Type B pancreatic cell (in vitro differentiated cells): ENCODE data around the gene PARL. TPM values are rescaled to one million over a fixed set of nuclear protein-coding genes. Genes with fewer than 3 reads are reported as not detected.
"Not testable (repeated sequence)": the region's sequence is repeated elsewhere in the genome, so short reads cannot be mapped to it uniquely, and the experiment has no call there.

Experiments
- DNase-seq: peaks from one replicate; pipeline ENCODE4 v3.0.0; 2021; ENCODE audit warnings: mixed read lengths; ENCODE audit not compliant: unreplicated experiment; ENCODE audit errors: extremely low spot score
- H3K27ac Mint-ChIP-seq: 2 replicates; pipeline ENCODE4 v1.8.0; 2021; ENCODE audit warnings: mild to moderate bottlenecking, mixed read lengths
- H3K27me3 Mint-ChIP-seq: 2 replicates; pipeline ENCODE4 v1.8.0; 2021; ENCODE audit warnings: mixed read lengths
- H3K36me3 Mint-ChIP-seq: 2 replicates; pipeline ENCODE4 v1.8.0; 2021; ENCODE audit warnings: mixed read lengths
- H3K4me1 Mint-ChIP-seq: one replicate; pipeline ENCODE4 v1.8.0; 2021; ENCODE audit warnings: mixed read lengths; ENCODE audit not compliant: unreplicated experiment
- H3K4me3 Mint-ChIP-seq: 2 replicates; pipeline ENCODE4 v1.8.0; 2021; ENCODE audit warnings: mild to moderate bottlenecking, mixed read lengths
- H3K9me3 Mint-ChIP-seq: 2 replicates; pipeline ENCODE4 v1.8.0; 2021; ENCODE audit warnings: mixed read lengths
- microRNA-seq: library from miRNA; unstranded; fragments of <30 nt; microRNA quantifications from one replicate; pipeline ENCODE4, GENCODE V29; 2020
- total RNA-seq: library from RNA; stranded (reverse); gene quantifications from 2 replicates; pipeline ENCODE4 v1.2.1, GENCODE V29; 2021; ENCODE audit warnings: low replicate concordance
- TF ChIP-seq, protein P1 (sequence below): fragments of 200-600 bp; sonication (generic); conservative IDR thresholded peaks from 2 replicates; pipeline ENCODE4 v1.5.0; 2021; ENCODE audit warnings: antibody characterized with exemption, mild to moderate bottlenecking

The PARL gene
- total RNA-seq, 1 donor from 2014 or later = 53.1 TPM

DNA sequence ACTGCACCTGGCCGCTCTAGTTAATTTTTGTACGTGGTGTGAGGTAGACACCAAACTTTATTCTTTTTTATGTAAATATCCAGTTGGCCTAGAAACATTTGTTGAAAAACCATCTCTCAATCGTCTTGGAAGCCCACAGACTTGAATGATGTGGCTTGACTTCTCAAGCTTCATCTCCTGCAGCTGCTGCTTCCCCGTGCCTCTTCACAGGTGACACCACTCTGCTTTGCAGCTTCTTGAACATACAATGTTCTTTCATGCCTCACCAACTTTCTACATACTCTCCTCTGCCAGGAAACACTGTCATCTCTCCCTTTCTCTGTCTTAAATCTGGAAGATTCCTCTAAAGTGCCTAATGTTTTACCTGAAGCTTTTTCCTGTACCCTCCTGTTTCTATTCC, 94.9 kb downstream of the PARL start:
- H3K27me3 Mint-ChIP-seq = no peaks in the 10 kb centered on the region
- peaks cover 46% of the 10 kb centered on the region for H3K36me3 Mint-ChIP-seq
- H3K4me1 Mint-ChIP-seq = no peaks in the 10 kb centered on the region
- H3K27ac Mint-ChIP-seq = no peak overlapping the region
- TF ChIP-seq, protein P1, sequence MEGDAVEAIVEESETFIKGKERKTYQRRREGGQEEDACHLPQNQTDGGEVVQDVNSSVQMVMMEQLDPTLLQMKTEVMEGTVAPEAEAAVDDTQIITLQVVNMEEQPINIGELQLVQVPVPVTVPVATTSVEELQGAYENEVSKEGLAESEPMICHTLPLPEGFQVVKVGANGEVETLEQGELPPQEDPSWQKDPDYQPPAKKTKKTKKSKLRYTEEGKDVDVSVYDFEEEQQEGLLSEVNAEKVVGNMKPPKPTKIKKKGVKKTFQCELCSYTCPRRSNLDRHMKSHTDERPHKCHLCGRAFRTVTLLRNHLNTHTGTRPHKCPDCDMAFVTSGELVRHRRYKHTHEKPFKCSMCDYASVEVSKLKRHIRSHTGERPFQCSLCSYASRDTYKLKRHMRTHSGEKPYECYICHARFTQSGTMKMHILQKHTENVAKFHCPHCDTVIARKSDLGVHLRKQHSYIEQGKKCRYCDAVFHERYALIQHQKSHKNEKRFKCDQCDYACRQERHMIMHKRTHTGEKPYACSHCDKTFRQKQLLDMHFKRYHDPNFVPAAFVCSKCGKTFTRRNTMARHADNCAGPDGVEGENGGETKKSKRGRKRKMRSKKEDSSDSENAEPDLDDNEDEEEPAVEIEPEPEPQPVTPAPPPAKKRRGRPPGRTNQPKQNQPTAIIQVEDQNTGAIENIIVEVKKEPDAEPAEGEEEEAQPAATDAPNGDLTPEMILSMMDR = no peak
- H3K4me3 Mint-ChIP-seq = no peak overlapping the region
- H3K9me3 Mint-ChIP-seq = no peaks in the 10 kb centered on the region
- DNase-seq = no peak

DNA sequence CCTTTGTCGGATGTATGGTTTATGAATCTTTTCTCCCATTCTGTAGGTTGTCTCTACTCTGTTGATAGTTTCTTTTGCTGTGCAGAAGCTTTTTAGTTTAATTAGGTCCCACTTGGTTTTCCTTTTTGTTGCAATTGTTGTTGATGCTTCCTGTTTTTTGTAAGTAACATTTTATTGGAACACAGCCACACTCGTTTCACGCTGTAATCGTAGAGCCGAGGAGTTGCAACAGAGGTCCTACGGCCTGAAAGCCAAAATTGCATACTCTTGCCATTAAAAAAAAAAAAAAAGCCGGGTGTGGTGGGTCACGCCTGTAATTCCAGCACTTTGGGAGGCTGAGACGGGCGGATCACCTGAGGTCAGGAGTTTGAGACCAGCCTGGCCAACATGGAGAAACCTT, 100.2 kb downstream of the PARL start:
- H3K4me3 Mint-ChIP-seq, H3K27me3 Mint-ChIP-seq, H3K27ac Mint-ChIP-seq, DNase-seq, H3K4me1 Mint-ChIP-seq, H3K9me3 Mint-ChIP-seq: not testable (repeated sequence)
- peaks cover 56% of the 10 kb centered on the region for H3K36me3 Mint-ChIP-seq

DNA sequence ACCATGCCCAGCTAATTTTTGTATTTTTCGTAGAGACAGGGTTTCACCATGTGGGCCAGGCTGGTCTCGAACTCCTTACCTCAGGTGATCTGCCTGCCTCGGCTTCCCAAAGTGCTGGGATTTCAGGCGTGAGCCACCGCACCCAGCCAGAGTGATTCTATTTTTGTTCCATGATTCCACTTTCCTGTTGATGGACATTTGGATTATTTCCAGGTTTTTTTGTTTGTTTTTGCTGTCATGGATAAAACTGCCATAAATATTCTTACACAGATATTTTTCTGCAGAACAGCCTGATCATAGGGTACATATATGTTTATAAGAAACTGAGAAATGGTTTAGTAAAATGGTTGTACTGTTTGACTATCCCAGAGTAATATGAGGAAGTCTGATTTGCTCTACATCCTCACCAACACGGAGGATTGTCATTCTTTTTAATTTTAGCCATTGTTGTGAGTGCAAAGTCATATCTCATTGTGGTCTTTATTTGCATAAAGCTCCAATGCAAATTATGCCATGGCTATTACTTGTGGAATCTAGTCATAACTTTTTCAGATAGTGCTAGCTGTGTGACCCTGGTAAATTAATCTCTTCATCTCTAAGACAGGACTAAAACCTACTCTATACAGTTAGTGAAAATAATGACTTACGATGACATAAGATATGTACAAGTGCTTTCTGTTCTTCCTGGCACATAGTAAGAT, 102.0 kb downstream of the PARL start:
- Mint-ChIP-seq H3K36me3 (peaks cover 53% of the 10 kb centered on the region), H3K9me3 (no peaks in the 10 kb centered on the region), H3K4me3 (no peak overlapping the region), H3K27ac (no peak overlapping the region), H3K27me3 (no peaks in the 10 kb centered on the region), H3K4me1 (no peaks in the 10 kb centered on the region)
- TF ChIP-seq, protein P1 = no peak
- no peak for DNase-seq

DNA sequence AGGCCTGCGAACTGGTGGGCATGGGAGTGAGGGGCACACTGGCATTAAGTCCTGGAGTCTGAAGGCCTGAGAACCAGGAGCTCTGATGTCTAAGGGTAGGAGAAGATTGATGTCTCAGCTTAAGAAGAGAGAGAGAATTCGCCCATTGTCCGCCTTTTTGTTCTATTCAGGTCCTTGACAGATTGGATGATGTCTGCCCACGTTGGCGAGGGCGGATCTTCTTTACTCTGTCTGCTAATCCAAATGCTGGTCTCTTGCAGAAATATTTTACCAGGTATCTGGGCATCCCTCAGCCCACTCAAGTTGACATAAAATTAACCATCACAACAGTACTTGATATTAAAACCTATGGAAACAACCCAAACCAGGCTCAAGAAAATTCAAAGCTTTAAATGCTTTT, 103.4 kb downstream of the PARL start:
- no peak for DNase-seq
- no peaks in the 10 kb centered on the region for H3K4me1 Mint-ChIP-seq
- H3K4me3 Mint-ChIP-seq = no peak overlapping the region
- TF ChIP-seq, protein P1 = no peak
- H3K27me3 Mint-ChIP-seq = no peaks in the 10 kb centered on the region
- peaks cover 48% of the 10 kb centered on the region for H3K36me3 Mint-ChIP-seq
- H3K9me3 Mint-ChIP-seq = no peaks in the 10 kb centered on the region
- no peak overlapping the region for H3K27ac Mint-ChIP-seq

DNA sequence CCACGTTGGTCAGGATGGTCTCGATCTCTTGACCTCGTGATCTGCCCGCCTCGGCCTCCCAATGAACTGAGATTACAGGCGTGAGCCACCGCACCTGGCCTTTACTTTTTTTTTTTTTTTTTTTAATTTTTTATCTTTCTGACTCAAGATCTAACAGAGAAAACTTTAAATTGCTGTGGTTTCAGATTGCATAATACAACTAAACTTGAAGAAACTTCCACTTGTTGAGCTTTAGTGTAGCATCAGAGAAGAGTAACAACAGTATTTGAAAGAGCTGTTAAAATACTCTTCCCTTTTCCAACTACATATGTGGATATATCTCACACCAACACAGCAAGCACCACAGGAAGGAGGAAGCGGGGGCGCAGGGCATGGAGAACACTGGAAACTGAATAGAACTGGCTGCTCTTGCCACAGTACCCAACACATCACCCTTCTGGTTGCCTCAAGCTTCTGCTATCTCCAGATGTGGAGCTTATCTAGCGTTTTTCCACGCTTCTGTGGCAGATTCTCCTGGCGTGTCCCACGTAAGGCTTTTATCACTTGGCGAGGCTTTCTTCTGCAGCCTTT, 104.7 kb downstream of the PARL start:
- no peak for DNase-seq
- no peak overlapping the region for H3K4me3 Mint-ChIP-seq
- H3K36me3 Mint-ChIP-seq = peaks cover 46% of the 10 kb centered on the region
- no peaks in the 10 kb centered on the region for H3K27me3 Mint-ChIP-seq
- TF ChIP-seq, protein P1 = no peak
- H3K27ac Mint-ChIP-seq = no peak overlapping the region
- no peaks in the 10 kb centered on the region for H3K9me3 Mint-ChIP-seq
- no peaks in the 10 kb centered on the region for H3K4me1 Mint-ChIP-seq

Small RNA genes within 50 kb of the gene (microRNA-seq; reads per million reads assigned to microRNA genes)
- not detected for gene MIR4448

Other genes starting within 250 kb of the PARL start
- 77.3 and 86.4 TPM in 2 replicates for gene KLHL24, start 249.3 kb downstream of the PARL start, total RNA-seq
- gene YEATS2, start 187.1 kb downstream of the PARL start, total RNA-seq = 47.6 and 52.5 TPM in 2 replicates
- 3.2 and 3.3 TPM in 2 replicates for gene MAP6D1, start 59.3 kb downstream of the PARL start, total RNA-seq
- 39.3 and 61.2 TPM in 2 replicates for gene ABCC5, start 133.0 kb upstream of the PARL start, total RNA-seq
- gene HTR3D, start 146.9 kb upstream of the PARL start, total RNA-seq = not detected in 2 replicates
- not detected in 2 replicates for gene HTR3C, start 168.2 kb upstream of the PARL start, total RNA-seq
- not detected in 2 replicates for gene HTR3E, start 212.2 kb upstream of the PARL start, total RNA-seq